GM19468 (cell line): ENCODE results near the gene SRM.
"Not testable (repeated sequence)": the region's sequence is repeated elsewhere in the genome, so short reads cannot be mapped to it uniquely, and the experiment has no call there.

Experiments used
- ATAC-seq: cut with Tn5 transposase; IDR thresholded peaks from one replicate; pipeline ENCODE4 v1.9.1; 2021; ENCODE audit warnings: mild to moderate bottlenecking, moderate library complexity, moderate number of reproducible peaks; ENCODE audit not compliant: unreplicated experiment; ENCODE audit errors: extremely low read depth

Gene SRM

GRCh38 chr1:11025618-11026017 lies 34.2 kb downstream of the SRM start:
- ATAC-seq = no peak

DNA sequence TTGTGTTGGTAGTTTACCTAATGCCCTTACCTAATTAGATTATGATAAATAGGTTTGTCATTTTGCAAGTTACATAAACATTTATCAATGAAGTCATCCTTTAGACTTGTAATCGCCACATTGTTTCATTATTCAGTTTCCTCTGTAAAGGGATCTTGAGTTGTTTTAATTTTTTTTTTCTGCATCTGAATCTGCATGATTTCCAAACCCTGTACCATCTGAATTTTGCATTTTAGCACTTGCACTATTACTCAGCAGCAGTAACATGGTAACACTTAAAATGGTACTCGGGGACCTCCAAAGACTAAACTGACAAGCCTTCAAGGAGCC lies 35.0 kb downstream of the SRM start:
- no peak for ATAC-seq

- ATAC-seq = no peak
Measured at GRCh38 chr1:11024154-11024873, 35.5 kb downstream of the SRM start.

DNA sequence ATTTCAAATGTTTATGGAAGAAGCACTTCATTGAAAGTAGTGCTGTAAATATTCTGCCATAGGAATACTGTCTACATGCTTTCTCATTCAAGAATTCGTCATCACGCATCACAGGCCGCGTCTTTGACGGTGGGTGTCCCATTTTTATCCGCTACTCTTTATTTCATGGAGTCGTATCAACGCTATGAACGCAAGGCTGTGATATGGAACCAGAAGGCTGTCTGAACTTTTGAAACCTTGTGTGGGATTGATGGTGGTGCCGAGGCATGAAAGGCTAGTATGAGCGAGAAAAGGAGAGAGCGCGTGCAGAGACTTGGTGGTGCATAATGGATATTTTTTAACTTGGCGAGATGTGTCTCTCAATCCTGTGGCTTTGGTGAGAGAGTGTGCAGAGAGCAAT lies 36.6 kb downstream of the SRM start:
- ATAC-seq = no peak

GRCh38 chr1:11019971-11020370 lies 39.8 kb downstream of the SRM start:
- no peak for ATAC-seq

DNA sequence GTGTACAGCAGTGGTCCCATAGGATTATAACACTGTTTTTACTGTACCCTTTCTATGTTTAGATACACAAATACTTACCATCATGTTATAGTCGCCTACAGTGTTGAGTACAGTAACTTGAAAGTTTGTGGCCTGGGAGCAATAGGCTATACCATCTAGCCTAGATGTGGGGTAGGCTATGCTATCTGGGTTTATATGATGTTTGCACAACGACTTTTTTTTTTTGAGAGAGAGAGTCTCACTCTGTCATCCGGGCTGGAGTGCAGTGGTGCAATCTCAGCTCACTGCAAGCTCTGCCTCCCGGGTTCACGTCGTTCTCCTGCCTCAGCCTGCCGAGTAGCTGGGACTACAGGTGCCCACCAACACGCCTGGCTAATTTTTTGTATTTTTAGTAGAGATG lies 40.5 kb downstream of the SRM start:
- not testable (repeated sequence) for ATAC-seq

- ATAC-seq = no peak
Measured at GRCh38 chr1:11013160-11013531, 46.7 kb downstream of the SRM start.

DNA sequence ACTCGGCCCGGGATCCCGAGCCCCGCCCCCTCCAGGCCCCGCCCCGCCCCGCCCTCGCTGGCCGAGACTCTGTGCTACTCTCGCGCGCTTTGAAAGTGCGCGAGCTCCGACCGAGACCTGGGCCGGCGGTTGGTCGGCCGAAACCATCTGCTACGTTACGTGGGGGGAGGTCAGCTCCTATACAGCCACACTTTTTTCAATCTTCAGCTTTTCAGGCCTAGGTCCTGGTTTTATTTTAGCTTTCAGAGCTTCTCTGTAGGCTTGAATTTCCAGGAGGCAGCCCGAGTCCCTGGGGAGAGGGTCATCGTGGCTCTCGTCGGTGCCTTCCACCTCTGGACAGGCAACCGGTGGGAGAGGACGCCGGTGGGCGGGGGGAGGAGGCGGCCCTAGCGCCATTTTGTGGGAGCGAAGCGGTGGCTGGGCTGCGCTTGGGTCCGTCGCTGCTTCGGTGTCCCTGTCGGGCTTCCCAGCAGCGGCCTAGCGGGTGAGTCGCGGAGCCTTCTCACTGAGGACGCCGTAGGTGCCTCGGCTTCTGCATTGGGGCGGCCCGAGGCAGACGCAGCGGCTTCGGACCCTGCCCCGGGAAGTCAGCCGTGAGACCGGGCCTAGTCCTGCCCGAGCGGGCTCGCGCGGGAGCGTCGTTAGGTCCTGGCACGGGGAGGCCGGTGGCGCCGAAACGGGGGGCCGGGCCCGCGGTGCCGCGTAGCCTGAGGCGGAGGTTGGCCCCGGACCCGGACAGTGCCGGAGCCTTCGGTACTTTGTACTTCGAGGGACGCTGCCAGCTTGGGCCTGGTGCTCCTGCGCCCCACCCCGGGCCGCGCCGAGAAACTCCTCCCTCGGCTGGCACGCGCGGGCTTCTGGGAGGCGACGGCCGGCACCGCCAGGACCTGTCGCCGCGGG lies 47.3 kb downstream of the SRM start, which contains the start of gene TARDBP:
Gene TARDBP (plus strand): TSS at position 395 of the 900 bp plus-strand sequence. CDS start 1,074 bp downstream, outside the sequence.
- ATAC-seq = peak; percentile 42
